ENCODE results near the gene SLC2A2. TPM values are rescaled to one million over a fixed set of nuclear protein-coding genes. Genes with fewer than 3 reads are reported as not detected.

Gene SLC2A2
- total and polyA plus RNA-seq, 11 donors = 0.11 TPM; not detected in 10

- Histone ChIP-seq H3K27ac (no peak overlapping the region), H3K36me3 (peaks cover 0 to 7% (median 0%) of the 10 kb centered on the region in 9 donors), H3K9me3 (no peaks in the 10 kb centered on the region), H3K4me3 (no peak overlapping the region), H3K27me3 (no peaks in the 10 kb centered on the region), H3K4me1 (no peaks in the 10 kb centered on the region)
- ATAC-seq = no peak
- TF ChIP-seq CTCF (IDR thresholded peaks at IDR 0.05) (no peak), POLR2A (IDR thresholded peaks at IDR 0.05) (no peak)
- DNase-seq = no peak
- intact Hi-C loops (cut with DNase I) = loop anchor here in 1 of 10 donors (10.0 kb wide), 1 partner anchor 406 kb away; the partner anchor contains the start of gene TNIK
These were observed 32.5 kb upstream of the SLC2A2 start for GRCh38 chr3:171058873-171059603.

GRCh38 chr3:171058058-171058457, 31.5 kb upstream of the SLC2A2 start:
- intact Hi-C loops (cut with DNase I) = loop anchor here in 1 of 10 donors (10.0 kb wide), 1 partner anchor 407 kb away; the partner anchor contains the start of gene TNIK
- no peaks in the 10 kb centered on the region for H3K9me3 ChIP-seq
- H3K27ac ChIP-seq = no peak overlapping the region
- no peak for ATAC-seq
- H3K27me3 ChIP-seq = no peaks in the 10 kb centered on the region
- no peak for DNase-seq
- WGBS, 4 donors = 81 to 92% (median 85%) methylated on average over 1 of the region's 1 CpG
- no peaks in the 10 kb centered on the region for H3K4me1 ChIP-seq
- peaks cover 0 to 3% (median 0%) of the 10 kb centered on the region in 9 donors for H3K36me3 ChIP-seq
- no peak overlapping the region for H3K4me3 ChIP-seq
- no peak for TF ChIP-seq POLR2A (IDR thresholded peaks at IDR 0.05)
- no peak for TF ChIP-seq CTCF (IDR thresholded peaks at IDR 0.05)

GRCh38 chr3:171057072-171057471, 30.6 kb upstream of the SLC2A2 start:
- Histone ChIP-seq H3K36me3 (no peaks in the 10 kb centered on the region), H3K27ac (no peak overlapping the region), H3K4me3 (no peak overlapping the region), H3K27me3 (no peaks in the 10 kb centered on the region), H3K9me3 (no peaks in the 10 kb centered on the region), H3K4me1 (no peaks in the 10 kb centered on the region)
- DNase-seq (no peak), ATAC-seq (no peak)
- 49 to 89% (median 80%) methylated on average over 1 of the region's 1 CpG for WGBS, 4 donors
- no peak for TF ChIP-seq CTCF (IDR thresholded peaks at IDR 0.05)
- TF ChIP-seq POLR2A (IDR thresholded peaks at IDR 0.05) = no peak
- intact Hi-C loops (cut with DNase I) = loop anchor here in 1 of 10 donors (10.0 kb wide), 1 partner anchor 408 kb away; the partner anchor contains the start of gene TNIK

GRCh38 chr3:171056528-171056927, 30.0 kb upstream of the SLC2A2 start:
- H3K27ac ChIP-seq = no peak overlapping the region
- no peaks in the 10 kb centered on the region for H3K36me3 ChIP-seq
- H3K9me3 ChIP-seq = no peaks in the 10 kb centered on the region
- ATAC-seq (no peak), DNase-seq (no peak)
- no peak for TF ChIP-seq CTCF (IDR thresholded peaks at IDR 0.05)
- TF ChIP-seq POLR2A (IDR thresholded peaks at IDR 0.05) = no peak
- intact Hi-C loops (cut with DNase I) = loop anchor here in 1 of 10 donors (10.0 kb wide), 1 partner anchor 408 kb away; the partner anchor contains the start of gene TNIK
- 73 to 79% (median 76%) methylated on average over 5 of the region's 5 CpGs for WGBS, 4 donors
- H3K4me1 ChIP-seq = no peaks in the 10 kb centered on the region
- no peak overlapping the region for H3K4me3 ChIP-seq
- H3K27me3 ChIP-seq = no peaks in the 10 kb centered on the region

All from heart left ventricle (tissue), 16 donors.